SK-N-SH treated with all-trans-retinoic acid at 6 μM for 48 hours (cell line): Measurements from ENCODE around the gene QSOX2.
"Not testable (repeated sequence)": the region's sequence is repeated elsewhere in the genome, so short reads cannot be mapped to it uniquely, and the experiment has no call there.

Experiments
- ATAC-seq: fragments of 200-7000 bp; cut with Tn5 transposase; 3 replicates; pipeline ENCODE4 v1.9.1; 2020; ENCODE audit warnings: mild to moderate bottlenecking, moderate library complexity
- BACH2 ChIP-seq: fragments of 250-450 bp; sonication (Bioruptor Pico); IDR thresholded peaks from 2 replicates; pipeline ENCODE4 v1.9.0; 2021; ENCODE audit warnings: mild to moderate bottlenecking, borderline replicate concordance
- CREB5 ChIP-seq: fragments of 250-450 bp; sonication (Bioruptor Pico); IDR thresholded peaks from 2 replicates; pipeline ENCODE4 v1.5.1; 2020; ENCODE audit warnings: low read depth, mild to moderate bottlenecking, moderate library complexity
- CSDC2 ChIP-seq: fragments of 250-450 bp; sonication (Bioruptor Pico); IDR thresholded peaks from 2 replicates; pipeline ENCODE4 v1.5.0; 2020; ENCODE audit warnings: mild to moderate bottlenecking, moderate library complexity
- CSRNP3 ChIP-seq: fragments of 250-450 bp; sonication (Bioruptor Pico); IDR thresholded peaks from 2 replicates; pipeline ENCODE4 v1.5.1; 2021; ENCODE audit warnings: mild to moderate bottlenecking, moderate library complexity
- ESRRG ChIP-seq: fragments of 250-450 bp; sonication (Bioruptor Pico); IDR thresholded peaks from 2 replicates; pipeline ENCODE4 v1.6.1; 2021; ENCODE audit warnings: mild to moderate bottlenecking
- GLIS3 ChIP-seq: fragments of 250-450 bp; sonication (Bioruptor Pico); IDR thresholded peaks from 2 replicates; pipeline ENCODE4 v1.5.0; 2020; ENCODE audit warnings: mild to moderate bottlenecking, moderate library complexity
- ISL1 ChIP-seq: fragments of 250-450 bp; sonication (Bioruptor Pico); IDR thresholded peaks from 2 replicates; pipeline ENCODE4 v2.1.2; 2022; ENCODE audit warnings: mild to moderate bottlenecking, moderate library complexity
- OSR1 ChIP-seq: fragments of 250-450 bp; sonication (Bioruptor Pico); IDR thresholded peaks from 2 replicates; pipeline ENCODE4 v1.8.0; 2022; ENCODE audit warnings: moderate library complexity, mild to moderate bottlenecking, inconsistent platforms
- PATZ1 ChIP-seq: fragments of 250-450 bp; sonication (Bioruptor Pico); IDR thresholded peaks from 2 replicates; pipeline ENCODE4 v1.8.0; 2020; ENCODE audit warnings: mild to moderate bottlenecking, moderate library complexity, borderline replicate concordance
- POU6F1 ChIP-seq: fragments of 250-450 bp; sonication (Bioruptor Pico); IDR thresholded peaks from 2 replicates; pipeline ENCODE4 v1.8.0; 2021; ENCODE audit warnings: low read depth, mild to moderate bottlenecking, moderate library complexity, borderline replicate concordance
- RARB ChIP-seq: fragments of 250-450 bp; sonication (Bioruptor Pico); IDR thresholded peaks from 2 replicates; pipeline ENCODE4 v1.8.0; 2021; ENCODE audit warnings: mild to moderate bottlenecking, moderate library complexity
- TCF4 ChIP-seq: fragments of 250-450 bp; sonication (Bioruptor Pico); IDR thresholded peaks from 2 replicates; pipeline ENCODE4 v1.8.0; 2021; ENCODE audit warnings: mild to moderate bottlenecking, moderate library complexity, borderline replicate concordance
- TOX ChIP-seq: fragments of 250-450 bp; sonication (Bioruptor Pico); IDR thresholded peaks from 2 replicates; pipeline ENCODE4 v1.8.0; 2021; ENCODE audit warnings: mild to moderate bottlenecking, moderate library complexity, borderline replicate concordance
- ZC3H10 ChIP-seq: fragments of 250-450 bp; sonication (Bioruptor Pico); IDR thresholded peaks from 2 replicates; pipeline ENCODE4 v1.5.1; 2021; ENCODE audit warnings: mild to moderate bottlenecking, moderate library complexity
- ZNF565 ChIP-seq: fragments of 450-650 bp; formaldehyde crosslinking; conservative IDR thresholded peaks from 2 replicates; pipeline ENCODE4 v1.5.0; 2020; ENCODE audit warnings: low read depth, mild to moderate bottlenecking, moderate library complexity
- ZNF70 ChIP-seq: fragments of 450-650 bp; formaldehyde crosslinking; IDR thresholded peaks from 2 replicates; pipeline ENCODE4 v1.5.0; 2020; ENCODE audit warnings: mild to moderate bottlenecking, moderate library complexity
- ZNF8 ChIP-seq: fragments of 450-650 bp; formaldehyde crosslinking; IDR thresholded peaks from 2 replicates; pipeline ENCODE4 v1.5.0; 2020; ENCODE audit warnings: mild to moderate bottlenecking, moderate library complexity

Gene QSOX2

GRCh38 chr9:136237486-136238341, 7.9 kb downstream of the QSOX2 start:
- no peak for TF ChIP-seq ESRRG (CRISPR knock-in tag)
- no peak for TF ChIP-seq RARB
- TF ChIP-seq CREB5 (CRISPR knock-in tag): no peak
- ATAC-seq: no peak

- ATAC-seq: not testable (repeated sequence)
Measured at GRCh38 chr9:136236471-136237410, 8.9 kb downstream of the QSOX2 start.

- no peak for ATAC-seq
- TF ChIP-seq ISL1 (CRISPR knock-in tag) (no peak), PATZ1 (CRISPR knock-in tag) (no peak), TCF4 (CRISPR knock-in tag) (no peak), OSR1 (CRISPR knock-in tag) (no peak), ZNF565 (CRISPR knock-in tag) (no peak), ESRRG (CRISPR knock-in tag) (no peak), CSRNP3 (CRISPR knock-in tag) (no peak), ZC3H10 (no peak)
Measured at GRCh38 chr9:136235709-136236455, 9.7 kb downstream of the QSOX2 start.

GRCh38 chr9:136235171-136235570, 10.4 kb downstream of the QSOX2 start:
- ATAC-seq: no peak

More at GRCh38 chr9:136235171-136235570, 10.4 kb downstream of the QSOX2 start:
- TF ChIP-seq POU6F1 (no peak), RARB (no peak), CSDC2 (CRISPR knock-in tag) (no peak), TCF4 (CRISPR knock-in tag) (no peak), TOX (no peak), ZNF70 (CRISPR knock-in tag) (no peak), OSR1 (CRISPR knock-in tag) (no peak), ISL1 (CRISPR knock-in tag) (no peak), ZNF8 (no peak), CSRNP3 (CRISPR knock-in tag) (no peak), GLIS3 (no peak), ZNF565 (CRISPR knock-in tag) (no peak), PATZ1 (CRISPR knock-in tag) (no peak), BACH2 (no peak)
